Coronary artery (tissue), 2 donors: ENCODE data around the gene ANKRD13B.
"Not testable (repeated sequence)": the region's sequence is repeated elsewhere in the genome, so short reads cannot be mapped to it uniquely, and the experiment has no call there.

Experiments used
- DNase-seq: peaks from one replicate; pipeline ENCODE4 v3.0.0-alpha.2; 2017; ENCODE audit warnings: low spot score
- H3K27ac ChIP-seq, 2 donors: fragments of 200-600 bp; sonication (generic); one replicate each; pipeline ENCODE4 v1.5.1; 2016 to 2019
- H3K4me3 ChIP-seq: fragments of 200-600 bp; sonication (generic); 2 replicates; pipeline ENCODE4 v1.5.1; 2016; ENCODE audit warnings: mild to moderate bottlenecking, moderate library complexity
- TF ChIP-seq, protein P1 (sequence below): fragments of 200-600 bp; sonication (generic); IDR thresholded peaks from one replicate; pipeline ENCODE4 v1.5.1; 2019; ENCODE audit warnings: antibody characterized with exemption

The ANKRD13B gene

DNA sequence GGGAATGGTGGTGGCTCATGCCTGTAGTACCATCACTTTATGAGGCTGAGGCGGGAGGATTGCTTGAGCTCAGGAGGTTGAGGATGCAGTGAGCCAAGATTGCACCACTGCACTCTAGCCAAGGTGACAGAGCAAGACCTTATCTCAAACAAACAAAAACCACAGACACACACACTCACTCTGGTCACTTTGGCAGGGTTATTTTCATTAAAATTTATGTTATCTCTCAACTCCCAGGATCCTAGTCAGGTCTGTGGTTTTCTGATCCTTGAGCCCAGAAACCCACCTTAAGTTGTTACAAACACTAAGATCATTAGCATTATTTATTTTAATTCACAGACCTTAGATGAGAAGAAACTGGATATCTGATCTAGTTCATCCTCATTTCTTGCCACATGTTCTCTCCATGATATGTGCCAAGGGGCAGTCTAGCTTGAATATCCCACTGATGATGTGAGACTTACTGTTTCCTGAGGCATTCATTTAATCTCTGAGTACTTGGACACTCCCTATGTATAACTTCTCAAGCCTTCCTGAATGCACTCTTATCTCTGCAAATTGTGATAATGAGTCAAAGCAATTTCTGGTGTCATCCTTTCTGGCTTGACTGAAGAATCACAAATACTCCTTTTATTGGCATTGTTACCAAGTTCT lies 35.7 kb upstream of the ANKRD13B start:
- no peak overlapping the region for H3K27ac ChIP-seq

DNA sequence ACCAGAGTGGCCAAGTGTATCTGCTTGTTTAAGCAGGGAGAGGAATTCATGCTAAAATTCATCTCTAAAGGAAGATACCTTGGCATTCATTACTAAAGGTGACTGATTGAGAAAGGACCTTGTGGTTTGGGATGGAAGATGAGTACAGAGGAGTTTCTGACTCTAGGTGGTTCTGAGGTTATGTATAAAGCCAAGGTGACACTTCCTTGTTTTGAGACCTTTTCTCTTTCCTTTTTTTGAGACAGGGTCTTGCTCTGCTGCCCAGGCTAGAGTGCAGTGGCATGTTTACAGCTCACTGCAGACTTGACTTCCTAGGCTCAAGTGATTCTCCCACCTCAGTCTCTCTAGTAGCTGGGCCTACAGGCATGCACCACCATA lies 35.2 kb upstream of the ANKRD13B start:
- DNase-seq = no peak
- H3K27ac ChIP-seq = no peak overlapping the region

More for the DNA sequence above, 35.7 kb upstream of the ANKRD13B start:
- TF ChIP-seq, protein P1, sequence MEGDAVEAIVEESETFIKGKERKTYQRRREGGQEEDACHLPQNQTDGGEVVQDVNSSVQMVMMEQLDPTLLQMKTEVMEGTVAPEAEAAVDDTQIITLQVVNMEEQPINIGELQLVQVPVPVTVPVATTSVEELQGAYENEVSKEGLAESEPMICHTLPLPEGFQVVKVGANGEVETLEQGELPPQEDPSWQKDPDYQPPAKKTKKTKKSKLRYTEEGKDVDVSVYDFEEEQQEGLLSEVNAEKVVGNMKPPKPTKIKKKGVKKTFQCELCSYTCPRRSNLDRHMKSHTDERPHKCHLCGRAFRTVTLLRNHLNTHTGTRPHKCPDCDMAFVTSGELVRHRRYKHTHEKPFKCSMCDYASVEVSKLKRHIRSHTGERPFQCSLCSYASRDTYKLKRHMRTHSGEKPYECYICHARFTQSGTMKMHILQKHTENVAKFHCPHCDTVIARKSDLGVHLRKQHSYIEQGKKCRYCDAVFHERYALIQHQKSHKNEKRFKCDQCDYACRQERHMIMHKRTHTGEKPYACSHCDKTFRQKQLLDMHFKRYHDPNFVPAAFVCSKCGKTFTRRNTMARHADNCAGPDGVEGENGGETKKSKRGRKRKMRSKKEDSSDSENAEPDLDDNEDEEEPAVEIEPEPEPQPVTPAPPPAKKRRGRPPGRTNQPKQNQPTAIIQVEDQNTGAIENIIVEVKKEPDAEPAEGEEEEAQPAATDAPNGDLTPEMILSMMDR = no peak
- no peak overlapping the region for H3K4me3 ChIP-seq
- no peak for DNase-seq

DNA sequence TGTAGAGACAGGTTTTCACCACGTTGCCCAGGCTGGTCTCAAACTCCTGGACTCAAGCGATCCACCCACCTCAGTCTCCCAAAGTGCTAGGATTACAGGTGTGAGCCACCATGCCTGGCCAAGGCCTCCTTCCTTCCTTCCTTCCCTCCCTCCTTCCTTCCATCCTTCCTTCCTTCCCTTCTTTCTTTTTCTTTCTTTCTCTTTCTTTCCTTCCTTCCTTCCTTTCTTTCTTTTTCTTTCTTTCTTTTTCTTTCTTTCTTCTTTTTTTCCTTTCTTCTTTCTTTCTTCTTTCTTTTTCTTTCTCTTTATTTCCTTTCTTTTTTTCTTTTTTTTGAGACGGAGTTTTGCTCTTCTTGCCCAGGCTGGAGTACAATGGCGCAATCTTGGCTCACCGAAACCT lies 34.8 kb upstream of the ANKRD13B start:
- not testable (repeated sequence) for H3K4me3 ChIP-seq, DNase-seq, H3K27ac ChIP-seq

More for the DNA sequence above, 35.2 kb upstream of the ANKRD13B start:
- no peak overlapping the region for H3K4me3 ChIP-seq
- TF ChIP-seq, protein P1 = no peak

DNA sequence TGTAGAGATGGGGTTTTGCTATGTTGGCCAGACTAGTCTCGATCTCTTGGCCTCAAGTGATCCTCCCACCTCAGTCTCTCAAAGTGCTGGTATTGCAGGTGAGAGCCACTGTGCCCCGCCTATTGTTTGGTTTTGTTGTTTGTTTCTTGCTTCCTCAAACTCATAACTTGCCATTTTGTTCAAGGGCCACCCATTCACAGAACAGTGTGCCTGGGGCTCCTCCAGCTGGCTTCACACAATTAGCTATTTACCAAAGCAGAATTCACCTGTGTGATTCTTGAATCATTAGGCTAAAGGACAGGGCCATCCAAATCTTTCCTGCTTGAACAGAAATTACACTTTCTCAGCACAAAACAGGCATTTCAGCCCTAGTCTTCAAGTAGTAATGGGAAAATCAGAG lies 33.3 kb upstream of the ANKRD13B start:
- TF ChIP-seq, protein P1 = no peak
- DNase-seq = no peak
- H3K4me3 ChIP-seq = no peak overlapping the region
- no peak overlapping the region for H3K27ac ChIP-seq

DNA sequence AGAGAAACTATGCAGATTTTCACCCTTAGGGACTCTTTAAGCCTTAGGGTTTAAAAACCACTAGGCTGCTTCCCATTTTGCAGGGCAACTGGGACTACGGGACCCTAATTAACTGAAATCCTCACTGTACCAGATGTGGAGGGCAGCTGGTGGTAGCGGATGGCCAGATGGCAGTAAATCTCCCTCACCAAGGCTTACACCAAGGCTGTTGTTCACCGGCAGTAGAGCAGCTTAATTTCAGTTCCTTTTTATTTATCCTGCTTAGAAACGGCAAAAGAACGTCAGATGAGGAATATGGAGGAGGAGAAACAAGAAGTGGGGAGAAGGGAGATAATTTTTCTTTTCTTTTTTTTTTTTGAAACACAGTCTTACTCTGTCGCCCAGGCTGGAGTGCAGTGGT lies 32.6 kb upstream of the ANKRD13B start:
- H3K27ac ChIP-seq = no peak overlapping the region

DNA sequence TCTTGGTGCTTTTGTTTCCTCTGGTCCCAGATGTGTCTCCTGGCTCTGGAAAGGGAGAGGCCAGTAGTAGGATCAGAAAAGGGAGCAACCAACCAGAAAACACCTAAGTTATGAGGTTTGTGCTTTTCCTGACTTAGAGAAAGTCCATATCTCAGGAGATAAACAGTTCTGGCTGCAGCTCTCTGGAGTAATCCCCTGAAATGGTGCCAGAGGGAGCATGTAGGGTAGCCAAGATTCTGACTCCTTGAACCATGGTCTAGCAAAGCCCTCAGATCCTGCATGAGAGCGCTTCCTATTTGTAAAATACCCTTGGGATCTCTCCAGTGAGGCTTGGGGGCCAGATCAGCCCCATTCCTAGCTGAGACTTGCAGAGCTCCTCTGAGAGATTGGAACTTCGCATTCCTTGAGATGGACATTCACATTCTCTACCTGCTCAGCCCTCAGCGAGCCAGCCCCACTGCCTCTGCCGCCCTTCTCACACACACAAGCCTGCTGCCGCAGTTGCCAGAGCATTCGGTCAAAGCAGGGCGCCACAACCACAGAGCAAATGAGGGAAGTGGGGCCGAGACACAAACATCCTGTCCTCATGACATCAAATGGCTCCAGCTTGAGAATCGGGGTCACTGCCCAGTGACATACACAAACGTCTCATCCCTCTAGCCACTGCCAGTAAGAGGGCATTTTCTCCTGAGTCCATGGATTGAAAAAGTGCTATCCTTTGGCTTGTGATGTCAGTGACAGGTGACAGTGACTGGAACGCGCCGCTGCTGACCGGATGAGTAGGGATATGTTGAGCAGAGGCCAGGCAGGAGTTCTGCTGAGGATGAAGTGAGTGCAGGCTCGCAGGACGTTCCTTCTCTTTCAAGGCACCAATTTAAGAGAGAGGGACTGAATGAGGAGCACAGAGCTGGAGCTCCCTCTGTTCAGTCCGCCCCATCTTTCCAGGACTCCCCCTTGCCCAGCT lies 31.1 kb upstream of the ANKRD13B start:
- Histone ChIP-seq H3K27ac (peak overlapping the region in 1 of 2 donors; percentile 42), H3K4me3 (no peak overlapping the region)
- DNase-seq = peak; percentile 73
- TF ChIP-seq, protein P1 = no peak

More for the DNA sequence above, 32.6 kb upstream of the ANKRD13B start:
- H3K4me3 ChIP-seq = no peak overlapping the region
- DNase-seq = no peak
- TF ChIP-seq, protein P1 = no peak

DNA sequence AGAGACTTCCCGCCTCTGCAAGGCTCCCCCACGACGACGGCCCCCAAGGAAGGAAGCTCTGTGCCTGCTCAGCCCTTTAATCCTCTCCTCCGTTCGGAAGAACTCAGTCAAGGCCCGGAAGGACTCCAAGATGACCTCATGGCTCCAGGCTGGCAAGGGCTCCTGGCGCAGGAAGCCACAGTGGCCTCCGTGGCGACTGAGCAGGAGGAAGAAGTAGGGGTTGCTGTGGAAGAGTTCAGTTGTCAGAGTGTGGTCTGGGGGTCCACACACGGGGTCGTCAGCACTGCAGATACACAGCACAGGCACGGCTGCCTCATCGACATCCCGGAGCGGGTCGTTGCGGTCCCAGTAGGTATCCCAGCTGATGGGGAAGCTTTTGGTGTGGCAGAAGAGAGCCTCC lies 30.3 kb upstream of the ANKRD13B start:
- Histone ChIP-seq H3K27ac (peak overlapping the region in 1 of 2 donors; percentile 42), H3K4me3 (no peak overlapping the region)
- TF ChIP-seq, protein P1 = no peak
- DNase-seq = peak; percentile 73
